GM04503 (cell line): ENCODE measurements around the gene TAB2.

Experiments
- DNase-seq: peaks from one replicate; pipeline ENCODE4 v3.0.0-alpha.2; 2012; ENCODE audit warnings: low read depth

Gene TAB2, protein sequence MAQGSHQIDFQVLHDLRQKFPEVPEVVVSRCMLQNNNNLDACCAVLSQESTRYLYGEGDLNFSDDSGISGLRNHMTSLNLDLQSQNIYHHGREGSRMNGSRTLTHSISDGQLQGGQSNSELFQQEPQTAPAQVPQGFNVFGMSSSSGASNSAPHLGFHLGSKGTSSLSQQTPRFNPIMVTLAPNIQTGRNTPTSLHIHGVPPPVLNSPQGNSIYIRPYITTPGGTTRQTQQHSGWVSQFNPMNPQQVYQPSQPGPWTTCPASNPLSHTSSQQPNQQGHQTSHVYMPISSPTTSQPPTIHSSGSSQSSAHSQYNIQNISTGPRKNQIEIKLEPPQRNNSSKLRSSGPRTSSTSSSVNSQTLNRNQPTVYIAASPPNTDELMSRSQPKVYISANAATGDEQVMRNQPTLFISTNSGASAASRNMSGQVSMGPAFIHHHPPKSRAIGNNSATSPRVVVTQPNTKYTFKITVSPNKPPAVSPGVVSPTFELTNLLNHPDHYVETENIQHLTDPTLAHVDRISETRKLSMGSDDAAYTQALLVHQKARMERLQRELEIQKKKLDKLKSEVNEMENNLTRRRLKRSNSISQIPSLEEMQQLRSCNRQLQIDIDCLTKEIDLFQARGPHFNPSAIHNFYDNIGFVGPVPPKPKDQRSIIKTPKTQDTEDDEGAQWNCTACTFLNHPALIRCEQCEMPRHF

DNA sequence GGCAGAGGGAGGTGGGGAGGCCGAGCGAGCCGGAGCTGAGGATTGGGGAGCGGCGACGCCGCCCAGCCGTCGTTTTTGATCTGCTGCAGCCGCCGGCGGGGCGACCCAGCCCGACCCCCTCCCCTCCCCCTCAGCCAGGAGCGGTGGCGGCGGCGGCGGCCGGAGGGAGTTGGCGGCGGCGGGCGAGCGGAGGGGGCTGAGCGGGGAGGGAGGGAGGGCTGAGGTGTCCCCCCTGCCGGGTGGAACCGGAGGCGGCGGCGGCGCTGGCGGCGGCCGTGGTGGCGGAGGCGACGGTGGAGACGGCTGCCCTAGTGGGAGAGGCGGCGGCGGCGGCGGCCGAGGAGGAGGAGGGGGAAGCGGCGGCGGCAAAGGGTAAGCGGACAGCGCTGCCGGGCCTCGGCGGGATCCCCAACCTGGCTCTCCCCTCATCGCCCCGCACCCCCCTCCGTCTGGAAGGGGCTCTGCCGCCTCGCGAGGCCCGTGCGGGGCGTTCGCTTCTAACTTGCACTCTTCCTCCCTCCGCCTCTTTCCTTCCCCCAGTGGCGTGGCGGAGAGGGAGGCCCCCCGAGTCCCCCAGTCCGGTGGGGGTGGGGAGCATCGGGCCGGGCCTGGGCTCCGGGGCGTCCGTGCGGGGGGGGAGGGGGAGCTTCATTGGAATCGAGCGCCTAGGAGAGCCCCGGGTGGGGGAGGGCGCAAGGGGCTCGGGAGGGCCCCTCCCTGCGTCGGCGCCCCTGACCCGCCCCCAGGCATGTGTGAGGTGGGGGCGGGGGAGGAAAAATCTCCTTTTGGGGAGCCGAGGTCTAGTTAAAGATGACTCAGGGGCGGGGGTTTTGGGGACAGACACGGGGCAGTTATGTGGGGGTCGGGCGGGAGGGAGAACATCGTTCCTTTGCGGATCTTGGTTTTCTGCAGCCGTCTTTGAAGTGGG, at the start of gene TAB2:
TSS of gene TAB2 (plus strand) at position 69 of the 928 bp plus-strand sequence. CDS start 52,286 bp downstream, outside the sequence.
- no peak for DNase-seq

DNA sequence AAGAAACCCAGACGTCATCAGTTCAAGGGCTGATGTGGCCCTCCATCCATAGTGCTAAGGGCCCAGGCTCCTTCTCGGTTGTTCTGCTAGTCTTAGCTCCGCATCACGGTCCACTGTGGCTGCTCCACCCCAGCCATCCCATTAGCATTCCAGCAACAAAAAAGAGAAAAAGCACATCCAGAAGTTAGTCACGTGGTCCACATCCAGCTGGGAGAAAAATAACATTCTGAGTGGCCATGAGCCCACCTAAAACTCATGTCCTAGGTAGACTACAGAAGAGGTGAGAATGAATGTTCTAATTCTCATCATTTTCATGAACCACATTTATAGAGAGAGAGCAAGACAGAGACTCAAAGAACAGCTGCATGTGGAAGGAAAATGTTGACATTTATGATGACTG, 49.4 kb upstream of the TAB2 start:
- DNase-seq: no peak

DNA sequence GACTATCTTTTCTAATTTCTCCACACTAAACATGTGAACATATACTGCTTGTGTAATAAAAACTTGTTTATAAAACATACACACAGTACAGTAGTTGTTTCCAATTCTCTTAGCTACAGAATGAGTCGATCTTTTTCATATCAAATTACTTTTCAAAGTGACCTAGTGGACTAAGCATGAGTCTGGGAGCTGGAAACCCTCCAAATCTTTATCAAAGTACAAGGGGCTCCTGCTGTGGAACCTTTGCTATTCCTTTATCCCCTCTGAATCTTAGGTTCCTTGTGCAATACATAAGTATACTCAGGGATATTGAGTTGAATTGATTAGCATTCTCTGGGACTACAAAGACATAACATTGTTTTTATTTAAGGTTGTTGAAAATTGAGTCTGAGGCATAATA, 48.7 kb upstream of the TAB2 start:
- no peak for DNase-seq

DNA sequence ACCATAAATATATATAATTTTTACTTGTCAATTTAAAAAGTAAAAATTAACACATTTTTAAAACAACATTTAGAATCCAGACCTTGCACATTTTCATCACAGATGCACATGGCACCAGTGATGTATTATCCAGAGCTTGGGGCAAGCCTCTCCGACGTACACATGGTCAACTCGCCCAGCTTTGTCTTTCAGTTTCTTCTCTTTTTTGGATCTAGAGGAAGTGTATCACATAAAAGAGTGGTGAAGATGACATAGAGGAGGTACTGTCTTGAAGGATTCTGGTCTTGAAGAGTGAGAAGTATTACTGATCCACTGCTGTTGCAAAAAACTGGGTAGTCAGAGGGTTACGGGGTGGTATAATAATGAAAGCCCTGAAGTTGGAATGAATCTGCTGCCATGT, 46.9 kb upstream of the TAB2 start:
- no peak for DNase-seq

DNA sequence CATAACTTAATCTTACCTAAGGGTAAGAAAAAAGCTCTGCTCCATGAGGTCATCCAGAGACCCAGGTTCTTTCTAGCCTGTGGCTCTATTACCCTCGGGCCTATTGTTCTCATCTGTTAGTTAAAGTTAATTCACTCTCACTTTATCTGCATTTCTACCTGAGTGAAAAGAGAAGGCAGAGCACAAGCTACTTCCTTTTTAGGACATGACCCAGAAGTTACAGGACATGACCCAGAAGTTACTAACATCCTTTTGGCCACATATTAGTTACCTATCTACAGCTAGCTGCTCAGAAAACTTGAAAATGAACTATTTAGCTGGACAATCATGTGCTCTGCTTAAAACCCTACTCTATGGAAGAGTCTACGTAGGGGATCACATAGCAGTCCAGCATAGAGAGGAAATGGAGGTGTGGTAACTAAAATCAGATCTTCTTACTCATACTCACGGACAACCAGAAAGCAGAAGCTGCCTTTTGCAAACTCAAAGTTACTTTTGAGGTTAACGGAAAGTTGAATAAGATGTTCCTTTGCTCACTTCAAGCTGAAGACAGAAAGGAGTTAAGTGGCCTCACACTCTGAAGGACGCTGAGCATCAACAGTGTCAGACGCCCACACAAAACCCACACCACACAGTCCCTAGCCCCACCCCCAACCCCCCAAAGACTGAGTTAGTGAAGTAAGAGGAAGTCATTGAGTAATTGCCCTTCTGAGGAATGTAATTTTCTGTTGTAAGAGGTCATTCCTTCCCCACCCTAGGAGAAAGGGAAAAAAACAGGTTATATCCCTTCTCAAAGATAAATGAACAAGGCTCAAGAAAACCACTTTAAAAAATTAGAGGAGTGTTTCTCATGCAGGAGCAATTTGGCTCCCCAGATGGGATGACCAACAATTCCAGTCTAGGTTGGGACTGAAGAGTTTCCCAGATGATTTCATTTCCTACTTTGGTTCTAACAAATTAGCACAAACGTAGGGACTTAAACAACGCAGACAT, 45.9 kb upstream of the TAB2 start:
- DNase-seq: no peak

DNA sequence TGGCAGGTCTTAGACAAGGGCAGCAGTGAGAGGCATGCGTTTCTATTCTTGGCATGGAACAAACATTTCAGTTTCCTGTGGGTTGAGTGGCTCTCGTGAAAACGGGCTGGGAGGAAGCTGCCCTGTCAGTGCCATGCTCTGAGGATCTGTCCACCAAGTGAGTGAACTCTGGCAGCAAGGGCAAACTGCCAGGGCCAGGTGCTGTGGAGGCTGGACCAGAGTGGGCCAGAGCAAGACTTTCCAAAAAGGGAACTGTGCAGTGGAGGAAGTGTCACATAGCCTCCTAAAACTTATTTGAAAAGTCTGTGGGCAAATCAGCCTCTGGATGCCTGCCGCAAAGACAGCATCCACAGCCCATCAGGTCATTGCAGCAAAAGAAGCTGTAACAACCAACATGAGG, 44.2 kb upstream of the TAB2 start:
- no peak for DNase-seq

DNA sequence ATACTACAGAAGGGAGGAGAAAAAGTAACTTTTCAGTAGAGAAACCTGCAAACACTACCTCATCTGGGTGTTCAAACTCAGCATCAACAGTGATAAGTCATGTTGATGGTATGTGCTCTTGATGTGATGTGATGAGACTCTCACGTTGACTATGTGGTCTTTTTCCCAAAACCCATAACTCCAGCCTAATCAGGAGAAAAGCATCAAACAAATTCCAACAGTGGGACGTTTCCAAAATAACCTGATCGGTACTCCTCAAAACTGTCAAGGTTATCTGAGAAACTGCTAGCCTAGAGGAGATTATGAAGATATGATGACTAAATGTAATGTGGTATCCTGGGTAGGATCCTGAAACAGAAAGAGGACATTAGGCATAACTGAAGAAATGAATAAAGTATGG, 41.9 kb upstream of the TAB2 start:
- no peak for DNase-seq

DNA sequence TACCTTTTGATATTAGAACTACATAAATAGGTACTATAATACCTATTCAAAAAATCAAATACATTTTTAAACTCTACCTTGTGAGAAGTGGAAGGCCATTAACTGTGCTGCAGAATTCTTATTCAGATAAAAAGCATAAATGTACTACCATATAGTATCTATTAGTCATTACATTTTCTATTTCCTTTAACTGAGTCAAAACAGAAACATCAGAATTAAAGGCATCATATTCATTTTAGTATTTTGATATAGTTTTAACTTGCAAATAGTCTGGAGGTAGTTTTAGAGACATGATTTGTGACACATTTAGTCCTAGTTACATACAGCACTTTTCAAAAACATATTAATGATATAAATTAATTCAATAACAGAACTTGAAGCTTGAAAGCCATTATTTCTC, 39.9 kb upstream of the TAB2 start:
- DNase-seq: no peak

DNA sequence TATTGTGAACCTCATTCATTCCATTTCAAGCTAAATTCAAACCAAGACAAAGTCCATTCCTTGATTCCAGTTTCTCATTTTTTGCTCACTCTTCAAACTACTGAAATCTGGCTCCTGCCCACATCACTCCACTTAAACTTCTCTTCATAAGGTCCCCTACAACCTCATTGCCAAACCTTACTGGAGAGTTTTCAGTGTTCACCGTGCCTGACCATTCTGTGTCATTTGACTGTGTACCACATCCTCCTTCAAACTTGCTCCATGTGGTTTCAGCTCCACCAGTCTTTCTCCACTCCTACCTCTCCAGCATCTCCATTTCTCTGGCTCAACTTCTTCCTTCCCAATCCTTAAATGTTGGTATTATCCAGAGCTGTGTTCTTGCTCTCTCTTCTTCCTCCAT, 38.5 kb upstream of the TAB2 start:
- DNase-seq: no peak

DNA sequence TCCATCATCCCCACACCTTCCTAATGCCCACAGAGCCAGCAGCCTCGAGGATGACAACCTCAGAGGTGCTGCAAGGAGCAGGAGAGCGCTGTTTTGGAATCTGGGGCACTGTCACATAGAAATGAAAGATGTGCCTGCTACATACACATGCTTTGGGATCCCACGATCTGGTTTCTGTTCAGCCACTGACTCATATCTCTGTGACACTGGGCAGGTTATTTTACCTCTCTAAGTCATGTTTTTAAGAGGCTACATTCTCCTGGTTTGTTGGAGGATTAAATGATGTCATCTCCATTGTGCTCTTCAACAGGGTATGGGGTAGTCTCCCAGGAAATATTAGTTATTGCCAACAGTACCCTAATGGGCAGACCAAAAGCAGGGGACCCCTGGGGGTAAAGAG, 32.6 kb upstream of the TAB2 start:
- no peak for DNase-seq

DNA sequence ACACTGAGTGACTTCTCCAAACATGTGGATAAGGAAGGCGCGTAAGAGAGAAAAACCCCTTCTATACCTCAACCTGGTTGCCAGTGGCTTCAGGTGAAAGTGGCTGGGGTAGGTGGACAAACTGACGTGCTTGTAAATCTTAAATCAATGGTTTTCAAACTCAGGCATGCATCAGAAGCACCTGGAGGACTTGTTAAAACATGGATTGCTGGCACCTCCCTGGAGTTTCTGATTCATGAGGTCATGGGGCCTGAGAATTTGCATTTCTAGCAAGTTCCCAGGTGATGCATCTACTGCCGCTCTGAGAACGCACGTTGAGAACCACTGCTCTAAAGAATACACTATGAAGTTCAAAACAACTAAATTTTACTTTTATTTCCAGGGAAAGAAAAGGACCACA, 31.9 kb upstream of the TAB2 start:
- no peak for DNase-seq

DNA sequence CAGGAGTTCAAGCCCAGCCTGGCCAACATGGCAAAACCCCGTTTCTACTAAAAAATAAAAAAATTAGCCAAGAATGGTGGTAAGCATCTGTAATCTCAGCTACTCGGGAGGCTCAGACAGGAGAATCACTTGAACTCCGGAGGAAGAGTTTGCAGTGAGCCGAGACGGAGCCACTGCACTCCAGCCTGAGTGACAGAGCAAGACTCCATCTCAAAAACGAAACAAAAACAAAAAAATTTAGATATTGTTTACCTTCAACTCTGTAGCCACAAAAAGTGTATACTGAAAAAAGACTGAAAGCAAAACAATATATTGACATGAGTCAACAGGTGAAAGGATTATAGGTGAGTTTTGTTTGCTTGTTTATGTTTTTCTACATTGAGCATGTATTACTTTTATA, 30.6 kb upstream of the TAB2 start:
- no peak for DNase-seq

DNA sequence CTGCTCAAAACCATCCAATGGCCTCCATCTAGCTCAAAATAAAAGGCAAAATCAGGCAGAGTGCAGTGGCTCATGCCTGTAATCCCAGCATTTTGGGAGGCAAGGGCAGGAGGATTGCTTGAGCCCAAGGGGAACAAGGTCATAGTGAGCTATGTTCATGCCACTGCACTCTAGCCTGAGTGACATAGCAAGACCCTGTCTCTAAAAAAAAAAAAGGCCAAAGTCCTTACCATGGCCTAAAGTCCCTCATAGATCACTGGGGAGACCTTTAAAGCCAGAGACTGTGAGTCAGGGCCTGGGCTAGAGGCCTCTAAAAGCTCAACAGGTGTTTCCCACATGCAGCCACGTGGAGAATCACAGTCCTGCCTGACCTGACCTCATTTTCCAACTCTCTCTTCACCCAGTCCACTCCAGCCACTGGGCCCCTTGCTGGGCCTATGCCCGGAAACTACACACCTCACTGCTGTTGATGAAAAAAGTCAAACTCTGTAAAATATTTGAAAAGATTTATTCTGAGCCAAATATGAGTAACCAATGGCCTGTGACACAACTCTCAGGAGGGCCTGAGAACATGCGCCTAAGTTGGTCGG, 28.2 kb upstream of the TAB2 start:
- DNase-seq: no peak

DNA sequence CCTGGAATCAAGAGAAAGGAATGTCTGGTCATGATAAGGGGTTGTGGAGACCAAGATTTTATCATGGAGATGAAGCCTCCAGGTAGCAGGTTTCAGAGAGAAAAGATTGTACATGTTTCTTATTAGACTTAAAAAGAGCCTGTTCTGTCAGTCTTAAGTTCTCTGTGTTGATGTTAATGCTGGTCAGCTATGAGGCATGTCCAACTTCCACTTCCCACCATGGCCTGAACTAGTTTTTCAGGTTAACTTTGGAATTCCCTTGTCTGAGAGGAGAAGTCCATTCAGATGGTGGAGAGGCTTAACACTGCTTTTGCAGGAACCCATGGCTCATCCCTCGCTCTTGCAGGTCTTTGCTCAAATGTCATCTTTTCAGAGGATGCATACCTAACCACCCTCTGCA, 27.5 kb upstream of the TAB2 start:
- no peak for DNase-seq

DNA sequence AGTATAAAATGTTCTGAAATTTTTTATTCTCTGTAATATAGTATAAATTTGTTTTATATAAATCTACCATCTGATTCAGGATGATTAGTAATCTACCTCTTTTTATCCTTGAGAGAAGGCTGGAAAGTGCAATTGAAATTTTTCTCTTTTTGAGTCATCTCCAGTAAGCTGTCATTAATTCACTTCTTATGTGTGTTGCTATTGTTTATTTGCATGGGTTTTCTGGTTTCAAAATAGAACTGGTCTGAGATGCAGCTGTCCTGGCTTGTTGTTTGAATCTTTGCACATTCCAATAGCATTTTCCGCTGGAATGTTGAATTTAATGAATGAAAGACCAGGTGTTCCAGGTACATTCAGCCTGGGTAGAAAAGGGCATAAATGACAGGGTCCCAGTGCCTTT, 24.3 kb upstream of the TAB2 start:
- DNase-seq: no peak

DNA sequence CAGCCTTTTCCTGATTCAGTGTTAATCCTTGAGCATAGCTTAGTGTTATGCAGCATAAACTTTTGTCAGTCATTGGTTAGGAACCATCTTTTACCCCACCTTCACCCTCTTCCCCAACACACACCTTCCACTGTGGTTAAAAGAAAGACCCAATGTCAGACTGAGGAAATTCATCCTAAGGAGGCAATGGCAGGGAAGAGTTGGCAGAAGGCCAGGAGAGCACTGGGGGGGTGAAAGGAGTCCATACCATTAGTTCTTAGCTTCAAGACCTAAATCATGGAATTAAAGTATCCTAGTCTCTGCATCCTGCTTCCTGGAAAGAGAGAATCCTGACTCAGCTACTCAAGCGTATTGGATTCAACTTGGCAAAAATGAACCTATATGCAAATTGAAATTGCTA, 16.9 kb upstream of the TAB2 start:
- DNase-seq: no peak

DNA sequence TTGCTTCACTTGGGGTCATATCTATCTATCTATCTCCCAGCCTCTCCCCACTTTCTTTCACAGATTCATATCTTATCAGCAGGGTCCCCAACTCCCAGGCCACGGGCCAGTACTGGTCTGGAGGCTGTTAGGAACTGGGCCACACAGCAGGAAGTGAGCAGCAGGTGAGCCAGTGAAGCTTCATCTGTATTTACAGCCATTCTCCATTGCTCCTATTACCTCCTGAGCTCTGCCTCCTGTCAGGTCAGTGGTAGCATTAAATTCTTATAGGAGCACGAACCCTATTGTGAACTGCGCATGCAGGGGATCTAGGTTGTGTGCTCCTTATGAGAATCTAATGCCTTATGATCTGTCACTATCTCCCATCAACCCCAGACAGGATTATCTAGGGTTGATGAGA, 14.8 kb upstream of the TAB2 start:
- no peak for DNase-seq

DNA sequence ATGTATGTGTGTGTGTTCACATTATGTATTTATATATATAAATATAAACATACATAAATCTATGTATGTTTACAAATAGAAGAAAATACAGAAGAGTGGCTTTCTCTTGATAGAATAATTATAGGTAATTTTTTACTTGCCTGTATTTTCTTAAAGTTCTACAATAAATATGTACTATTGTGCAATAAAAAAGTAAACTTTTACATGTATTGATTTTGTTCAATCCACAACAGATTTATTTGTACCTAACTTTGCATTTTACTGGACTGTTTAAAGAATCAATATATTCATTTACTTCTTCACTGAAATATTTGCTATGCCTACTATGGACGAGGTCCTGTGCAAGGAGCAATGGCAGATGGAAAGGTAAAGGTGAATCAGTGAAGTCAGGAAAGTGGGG, 14.0 kb upstream of the TAB2 start:
- no peak for DNase-seq

DNA sequence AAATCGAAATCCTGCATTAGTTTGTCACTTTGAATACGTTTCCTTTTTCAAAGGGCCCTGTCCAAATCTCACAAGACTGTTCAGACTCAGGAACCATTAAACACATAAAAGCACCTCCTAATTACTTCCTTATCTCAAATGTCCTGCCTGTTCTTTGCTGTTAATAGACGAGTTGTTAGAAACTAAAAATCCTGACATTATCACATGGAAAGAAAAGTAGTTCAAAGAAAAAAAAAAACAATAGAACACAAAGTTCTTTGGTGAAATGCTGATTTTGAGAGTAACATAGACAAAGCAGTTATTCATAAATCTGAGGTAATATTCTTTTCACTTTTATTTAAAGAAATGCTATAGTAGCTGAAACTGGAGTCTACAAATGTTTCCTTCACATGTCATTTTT, 12.1 kb upstream of the TAB2 start:
- DNase-seq: no peak

DNA sequence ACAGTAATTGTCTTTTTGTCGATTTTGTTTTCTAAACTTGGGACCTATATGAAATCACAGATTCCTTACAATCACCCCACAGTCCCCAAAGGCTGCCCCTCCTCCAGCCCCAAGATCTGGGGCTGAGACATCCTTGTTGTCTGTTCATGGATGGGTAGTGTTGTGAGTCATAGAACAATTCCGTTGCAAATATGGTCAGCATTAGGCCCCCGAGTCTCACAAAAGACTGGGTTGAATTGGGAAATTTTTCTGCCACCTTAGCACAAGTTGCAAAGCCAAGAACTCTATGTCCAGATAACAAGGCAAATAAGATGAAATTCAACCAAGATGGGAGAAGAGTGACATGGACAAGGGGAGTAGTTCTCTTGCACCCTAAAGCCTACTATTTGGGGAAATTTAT, 10.5 kb upstream of the TAB2 start:
- DNase-seq: no peak

DNA sequence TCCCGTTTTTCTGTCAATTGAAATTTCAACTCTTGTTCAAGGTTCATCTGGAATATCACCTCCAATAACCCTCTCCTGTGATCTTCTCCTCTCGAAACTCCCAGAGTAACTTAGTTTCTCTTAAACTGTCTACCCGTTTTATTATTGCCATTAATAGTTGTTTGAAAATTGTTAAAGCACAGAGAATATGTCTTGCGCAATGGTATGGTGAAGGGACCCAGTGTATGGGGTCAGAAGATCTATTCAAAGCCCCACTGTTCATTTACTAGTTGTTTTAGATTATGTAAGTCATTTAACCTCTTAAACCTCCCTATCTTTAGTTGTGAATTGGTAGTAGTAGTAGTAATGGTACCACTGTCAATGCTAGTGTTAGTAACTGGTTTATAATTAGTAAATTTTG, 6.2 kb upstream of the TAB2 start:
- no peak for DNase-seq
